ENCODE measurements around the gene TEX50.
"Not testable (repeated sequence)": the region's sequence is repeated elsewhere in the genome, so short reads cannot be mapped to it uniquely, and the experiment has no call there.

TEX50 gene, protein sequence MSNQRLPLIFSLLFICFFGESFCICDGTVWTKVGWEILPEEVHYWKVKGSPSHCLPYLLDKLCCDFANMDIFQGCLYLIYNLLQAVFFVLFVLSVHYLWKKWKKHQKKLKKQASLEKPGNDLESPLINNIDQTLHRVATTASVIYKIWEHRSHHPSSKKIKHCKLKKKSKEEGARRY

DNA sequence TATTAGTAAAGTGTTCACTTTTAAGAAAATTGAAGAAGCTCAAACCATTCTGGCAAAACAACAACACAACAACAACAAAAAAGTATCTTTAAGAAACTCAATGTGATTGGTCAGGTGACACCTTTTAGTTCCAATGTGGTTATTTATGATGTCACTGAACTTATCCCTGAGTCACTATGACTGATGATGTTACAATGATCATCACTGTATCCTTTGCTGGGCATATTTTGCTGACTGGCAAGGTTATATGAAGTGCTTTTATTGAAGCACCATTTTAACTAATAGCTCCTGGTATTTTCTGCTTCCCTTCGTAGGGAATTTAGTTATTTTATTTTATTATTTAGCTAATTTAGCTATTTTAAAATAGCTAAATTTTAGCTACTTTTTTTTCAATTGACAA lies at the start of gene TEX50:
Gene TEX50 (plus strand): TSS at position 223 of the 400 bp plus-strand sequence. CDS start 184 bp downstream, outside the sequence.
- no peak for DNase-seq

DNA sequence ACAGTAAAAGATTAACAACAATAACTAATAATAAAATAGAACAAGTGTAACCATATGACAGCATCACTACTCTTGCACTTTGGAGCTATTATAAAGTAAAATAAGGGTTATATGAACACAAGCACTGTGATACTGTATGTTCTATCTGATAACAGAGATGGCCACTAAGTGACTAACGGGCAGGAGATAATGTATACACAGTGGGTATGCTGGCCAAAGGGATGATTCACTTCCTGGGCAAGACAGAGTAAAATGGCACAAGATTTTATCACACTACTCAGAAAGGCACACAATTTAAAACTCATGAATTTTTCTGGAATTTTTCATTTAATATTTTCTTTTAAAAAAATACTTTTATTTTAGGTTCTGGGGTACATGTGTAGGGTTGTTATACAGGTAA lies 44.6 kb upstream of the TEX50 start:
- DNase-seq = no peak

DNA sequence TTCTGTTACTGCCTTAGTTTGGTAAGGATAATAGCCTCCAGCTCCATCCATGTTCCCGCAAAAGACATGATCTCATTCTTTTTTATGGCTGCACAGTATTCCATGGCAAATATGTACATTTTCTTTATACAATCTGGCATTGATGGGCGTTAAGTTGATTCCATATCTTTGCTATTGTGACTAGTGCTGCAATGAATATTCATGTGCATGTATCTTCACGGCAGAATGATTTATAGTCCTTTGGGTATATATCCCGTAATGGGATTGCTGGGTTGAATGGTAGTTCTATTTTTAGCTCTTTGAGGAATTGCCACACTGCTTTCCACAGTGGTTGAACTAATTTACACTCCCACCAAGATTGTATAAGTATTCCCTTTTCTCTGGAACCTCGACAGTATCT lies 44.0 kb upstream of the TEX50 start:
- not testable (repeated sequence) for DNase-seq

DNA sequence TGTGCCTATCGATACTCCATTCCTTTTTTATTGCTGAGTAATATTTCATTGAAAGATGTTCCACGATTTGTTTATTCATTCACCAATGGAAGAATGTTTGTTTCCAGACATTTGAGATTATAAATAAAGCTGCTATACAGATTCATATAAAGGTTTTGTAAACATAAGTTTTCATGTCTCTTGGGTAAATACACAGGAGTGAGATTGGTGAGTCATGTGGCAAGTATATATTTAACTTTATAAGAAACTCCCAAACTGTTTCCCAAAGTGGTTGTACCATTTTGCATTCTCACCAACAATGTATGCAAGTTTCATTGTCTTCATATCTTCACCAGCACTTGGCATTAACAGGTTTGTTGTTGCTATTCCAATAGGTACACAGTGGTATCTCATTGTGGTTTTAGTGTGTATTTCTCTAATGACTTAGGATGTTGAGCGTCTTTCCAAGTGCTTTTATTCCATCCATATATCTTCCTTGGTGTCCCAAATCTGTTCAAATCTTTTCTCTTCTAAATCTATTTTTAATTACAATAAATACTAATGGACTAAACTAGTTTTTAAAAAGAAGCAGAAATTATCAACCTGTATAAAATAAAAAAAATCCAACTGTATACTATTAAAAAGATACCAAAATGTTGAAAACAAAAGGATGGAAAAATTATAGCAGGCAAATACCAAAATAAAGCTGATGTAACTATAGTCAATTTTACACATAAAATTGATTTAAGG lies 38.9 kb upstream of the TEX50 start:
- no peak for DNase-seq

DNA sequence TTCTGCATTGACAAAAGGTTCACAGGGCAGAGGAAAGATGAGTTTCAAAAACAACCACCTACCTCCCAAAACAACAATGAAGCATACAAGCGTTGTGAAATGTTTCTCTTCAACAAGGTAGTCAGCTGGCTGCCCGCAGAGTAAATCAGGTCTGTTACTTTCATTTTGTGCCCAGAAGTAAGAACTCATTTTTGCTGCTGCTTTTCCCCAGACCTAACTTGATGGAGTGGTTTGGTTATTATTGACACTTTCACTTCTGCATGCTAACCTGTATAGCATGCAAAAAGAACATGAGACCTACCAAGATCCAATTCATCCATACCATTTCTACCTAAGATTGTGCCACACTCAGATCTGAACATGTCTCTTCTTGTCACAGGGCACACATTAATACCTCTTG lies 33.5 kb upstream of the TEX50 start:
- DNase-seq = no peak

DNA sequence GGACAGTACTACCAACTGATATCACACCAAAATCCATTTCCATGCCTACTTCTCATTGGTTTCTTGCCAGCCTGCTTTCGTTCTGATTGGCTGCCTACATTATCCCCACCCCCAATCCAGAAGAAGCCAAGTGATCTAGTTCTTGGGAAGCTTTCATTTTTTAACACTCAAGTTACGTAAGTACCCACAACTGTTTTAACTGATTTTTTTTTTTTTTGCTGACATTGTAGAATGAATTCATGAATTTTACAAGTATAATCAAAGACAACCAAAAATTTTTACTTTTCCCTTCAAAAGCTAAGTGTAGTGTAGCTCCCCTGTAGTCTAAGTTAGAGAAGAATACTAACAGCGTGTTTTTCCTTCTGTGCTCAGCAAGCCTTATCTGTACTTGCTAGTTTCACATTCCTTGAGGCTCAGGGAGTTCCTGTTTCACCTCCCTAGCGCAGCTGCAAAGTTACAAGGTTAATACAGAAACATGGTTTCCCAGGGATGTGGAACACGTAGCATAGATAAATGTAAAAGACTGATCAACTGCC lies 32.0 kb upstream of the TEX50 start, which contains the start of gene SLC9C2:
Gene SLC9C2 (minus strand): TSS at position 17 of the 536 bp plus-strand sequence. CDS start 1,296 bp downstream, outside the sequence.
- DNase-seq = no peak

DNA sequence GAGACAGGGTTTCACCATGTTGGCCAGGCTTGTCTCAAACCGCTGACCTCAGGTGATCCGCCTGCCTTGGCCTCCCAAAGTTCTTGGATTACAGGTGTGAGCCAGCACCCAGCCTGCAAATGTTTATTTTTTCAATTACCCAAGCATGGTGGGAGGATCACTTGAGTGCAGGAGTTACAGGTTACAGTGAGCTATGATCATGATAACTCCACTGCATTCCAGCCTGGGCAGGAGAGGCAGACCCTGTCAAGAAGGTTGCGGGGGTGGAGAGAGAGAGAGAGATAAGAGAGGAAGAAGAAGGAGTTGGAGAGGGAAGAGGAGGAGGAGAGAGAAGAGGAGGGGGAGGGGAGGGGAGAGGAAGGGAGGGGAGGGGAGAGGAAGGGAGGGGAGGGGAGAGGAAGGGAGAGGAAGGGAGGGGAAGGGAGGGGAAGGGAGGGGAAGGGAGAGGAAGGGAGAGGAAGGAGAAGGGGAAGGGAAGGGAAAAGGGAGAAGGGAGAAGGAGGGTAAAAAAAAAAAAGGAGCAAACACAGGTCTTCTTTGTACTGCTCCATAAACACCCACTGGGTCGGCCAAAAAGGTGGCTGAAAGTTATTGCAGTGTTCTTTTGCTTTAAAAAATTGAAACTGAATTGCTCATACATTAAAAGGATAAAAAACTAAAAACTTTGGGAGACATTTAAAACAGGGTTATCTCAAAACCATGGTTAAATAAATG lies 26.5 kb upstream of the TEX50 start:
- DNase-seq = no peak

DNA sequence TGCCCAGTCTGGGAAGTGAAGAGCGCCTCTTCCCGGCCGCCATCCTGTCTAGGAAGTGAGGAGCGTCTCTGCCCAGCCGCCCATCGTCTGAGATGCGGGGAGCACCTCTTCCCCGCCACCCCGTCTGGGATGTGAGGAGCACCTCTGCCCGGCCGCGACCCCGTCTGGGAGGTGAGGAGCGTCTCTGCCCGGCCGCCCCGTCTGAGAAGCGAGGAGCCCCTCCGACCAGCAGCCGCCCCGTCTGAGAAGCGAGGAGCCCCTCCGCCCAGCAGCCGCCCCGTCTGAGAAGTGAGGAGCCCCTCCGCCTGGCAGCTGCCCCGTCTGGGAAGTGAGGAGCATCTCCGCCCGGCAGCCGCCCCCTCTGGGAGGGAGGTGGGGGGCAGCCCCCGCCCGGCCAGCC lies 22.1 kb upstream of the TEX50 start:
- DNase-seq = not testable (repeated sequence)

DNA sequence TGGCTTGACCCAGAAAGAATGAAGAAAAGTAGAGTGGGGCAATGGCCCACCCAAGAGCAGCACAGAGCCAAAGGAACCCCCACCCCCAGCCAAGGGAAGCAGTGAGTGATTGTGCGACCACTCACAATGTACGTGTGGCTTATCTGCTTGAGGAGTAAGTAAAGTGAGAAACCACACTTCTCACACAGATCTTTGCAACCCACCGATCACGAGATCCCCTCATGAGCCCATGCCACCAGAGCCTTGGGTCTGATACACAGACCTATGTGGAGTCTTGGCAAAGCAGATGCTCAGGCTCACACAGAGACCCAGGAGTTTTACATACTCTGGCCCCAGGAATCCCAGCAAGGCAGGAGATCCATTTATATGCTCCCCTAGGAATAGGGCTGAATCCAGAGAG lies 18.3 kb upstream of the TEX50 start:
- no peak for DNase-seq

DNA sequence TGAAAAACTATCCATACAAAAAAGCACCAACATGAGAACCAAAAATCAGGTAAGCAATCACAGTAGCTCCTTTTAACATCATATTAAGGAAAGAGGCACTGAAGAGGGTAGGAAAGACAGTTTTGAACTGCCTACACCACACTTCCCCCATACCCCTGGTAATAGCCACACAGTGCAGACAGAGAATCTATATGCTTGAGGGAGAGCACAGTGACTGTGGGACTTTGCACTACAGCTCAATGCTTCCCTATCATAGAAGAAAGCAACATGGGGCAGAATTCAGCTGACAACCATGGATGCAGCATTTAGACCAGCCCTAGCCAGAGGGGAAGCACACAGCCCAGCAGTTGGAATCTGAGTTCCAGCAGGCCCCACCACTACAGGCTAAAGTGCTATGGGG lies 7.9 kb upstream of the TEX50 start:
- no peak for DNase-seq

DNA sequence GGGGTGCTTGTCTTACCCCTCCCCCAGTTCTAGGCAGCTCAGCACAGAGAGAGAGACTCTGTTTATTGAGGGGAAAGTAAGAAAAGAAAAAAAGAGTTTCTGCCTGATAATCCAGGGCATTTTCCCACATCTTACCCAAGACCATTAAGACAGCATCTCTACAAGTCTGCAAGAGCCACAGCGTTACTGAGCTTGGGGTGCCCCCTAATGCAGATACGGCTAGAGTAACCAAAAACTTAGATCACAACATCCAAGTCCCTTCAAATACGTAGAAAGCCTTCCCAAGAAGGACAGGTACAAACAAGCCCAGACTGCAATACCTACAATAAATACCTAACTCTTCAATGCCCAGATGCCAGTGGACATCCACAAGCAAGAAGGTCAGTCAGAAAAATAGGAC lies 6.2 kb upstream of the TEX50 start:
- no peak for DNase-seq

DNA sequence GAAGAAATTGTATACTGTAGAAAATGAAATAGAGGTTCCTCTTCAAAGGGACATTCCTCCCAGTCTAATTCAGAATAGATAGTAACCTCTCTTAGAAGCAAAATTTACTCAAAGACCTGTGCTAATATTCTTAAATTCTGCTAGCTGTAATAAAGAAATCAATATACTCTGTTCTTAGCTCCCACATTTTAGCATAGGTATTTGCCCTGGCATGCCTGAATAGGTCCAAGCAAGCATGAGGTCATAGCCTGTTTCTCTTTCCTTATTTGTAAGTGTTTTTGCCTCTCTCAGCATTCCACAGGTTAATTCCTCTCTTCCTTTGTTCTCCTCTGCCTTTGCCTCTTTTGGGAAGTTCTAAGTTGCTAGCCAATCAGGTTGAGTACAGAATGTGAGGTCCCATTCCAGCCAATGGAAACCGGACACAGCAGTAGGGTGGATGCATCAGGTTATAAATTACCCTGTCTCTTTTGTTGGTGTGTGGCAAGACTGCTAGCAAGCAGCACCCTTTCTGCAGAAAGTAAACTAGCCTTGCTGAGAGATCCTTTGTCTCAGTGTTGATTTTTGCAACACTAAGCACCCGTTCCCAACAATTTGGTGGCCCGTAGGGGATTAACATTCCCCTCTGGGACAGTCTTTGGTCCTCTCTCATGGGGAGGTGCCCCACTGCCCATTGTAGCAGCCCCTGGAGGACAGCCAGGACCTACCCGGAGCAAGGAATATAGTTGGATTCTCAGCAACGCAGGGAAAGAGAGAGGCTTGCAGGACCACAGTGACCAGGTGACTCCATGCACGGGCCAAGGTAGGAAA lies 2.3 kb downstream of the TEX50 start:
- DNase-seq = not testable (repeated sequence)

DNA sequence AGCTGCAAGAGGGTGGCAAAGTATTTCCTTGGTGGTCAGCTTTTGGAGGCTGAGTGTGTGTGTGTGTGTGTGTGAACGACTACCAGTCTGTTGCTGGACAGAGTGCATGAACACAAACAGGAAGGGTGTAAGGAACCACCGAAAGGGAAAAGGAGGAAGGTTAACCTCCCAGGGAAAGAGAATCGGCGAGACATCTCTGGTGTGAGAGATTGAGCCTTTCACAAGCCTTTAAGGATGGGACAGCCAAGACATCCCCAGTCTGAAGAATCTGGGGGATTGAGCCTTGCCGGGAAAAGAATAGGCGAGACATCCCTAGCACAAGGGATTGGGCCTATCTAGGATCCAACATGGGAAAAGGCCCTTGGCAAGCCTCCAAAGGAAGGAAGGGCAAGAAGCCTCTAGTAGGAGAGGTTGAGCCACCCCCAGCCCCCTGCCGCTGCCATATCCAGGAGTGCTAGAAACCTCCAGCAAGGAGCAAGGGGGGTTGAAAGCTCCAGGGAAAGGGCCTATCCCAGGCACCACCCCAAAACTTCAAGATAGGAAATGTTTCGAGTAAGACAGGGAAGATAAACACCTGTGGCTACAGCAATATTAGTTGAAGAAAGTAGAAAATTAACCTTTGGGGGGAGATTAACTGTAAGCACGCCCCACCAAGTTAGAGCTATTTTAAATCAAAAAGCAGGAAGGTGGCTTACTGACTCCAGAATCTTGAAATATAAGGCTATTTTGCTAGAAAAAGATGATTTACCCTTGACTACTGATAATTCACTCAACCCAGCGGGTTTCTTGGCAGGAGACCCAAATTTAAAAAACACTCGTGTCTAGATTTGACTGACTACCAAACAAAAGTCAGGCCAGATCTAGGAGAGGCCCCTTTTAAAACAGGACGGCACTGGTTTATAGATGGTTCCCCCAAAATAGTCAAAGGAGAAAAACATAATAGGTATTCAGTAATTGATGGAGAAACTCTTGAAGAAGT lies 3.2 kb downstream of the TEX50 start:
- DNase-seq = no peak

DNA sequence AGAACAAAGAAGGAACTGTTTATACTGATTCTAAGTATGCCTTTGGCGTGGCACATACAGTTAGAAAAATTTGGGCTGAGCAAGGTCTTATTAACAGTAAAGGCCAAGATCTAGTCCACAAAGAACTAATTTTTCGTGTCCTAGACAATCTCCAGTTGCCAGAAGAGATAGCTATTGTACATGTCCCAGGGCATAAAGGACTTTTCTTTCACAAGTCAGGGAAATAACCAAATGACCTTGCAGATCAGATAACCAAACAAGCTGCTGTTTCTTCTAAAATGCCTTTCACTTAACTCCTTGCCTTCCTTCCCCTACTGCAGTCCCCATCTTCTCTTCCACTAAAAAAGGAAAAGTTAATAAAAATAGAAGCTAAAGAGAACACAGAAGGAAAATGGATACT lies 4.0 kb downstream of the TEX50 start:
- DNase-seq = no peak

DNA sequence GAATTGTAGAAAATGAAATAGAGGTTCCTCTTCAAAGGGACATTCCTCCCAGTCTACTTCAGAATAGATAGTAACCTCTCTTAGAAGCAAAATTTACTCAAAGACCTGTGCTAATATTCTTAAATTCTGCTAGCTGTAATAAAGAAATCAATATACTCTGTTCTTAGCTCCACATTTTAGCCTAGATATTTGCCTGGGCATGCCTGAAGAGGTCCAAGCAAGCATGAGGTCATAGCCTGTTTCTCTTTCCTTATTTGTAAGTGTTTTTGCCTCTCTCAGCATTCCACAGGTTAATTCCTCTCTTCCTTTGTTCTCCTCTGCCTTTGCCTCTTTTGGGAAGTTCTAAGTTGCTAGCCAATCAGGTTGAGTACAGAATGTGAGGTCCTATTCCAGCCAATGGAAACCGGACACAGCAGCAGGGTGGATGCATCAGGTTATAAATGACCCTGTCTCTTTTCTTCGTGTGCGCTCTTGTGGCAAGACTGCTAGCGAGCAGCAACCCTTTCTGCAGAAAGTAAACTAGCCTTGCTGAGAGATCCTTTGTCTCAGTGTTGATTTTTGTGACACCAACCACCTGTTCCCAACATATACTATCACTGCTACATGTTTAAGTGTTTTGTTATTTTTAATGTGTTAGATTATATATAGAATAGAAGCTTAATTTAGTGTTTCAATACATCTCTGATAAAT lies 7.5 kb downstream of the TEX50 start:
- DNase-seq = not testable (repeated sequence)

DNA sequence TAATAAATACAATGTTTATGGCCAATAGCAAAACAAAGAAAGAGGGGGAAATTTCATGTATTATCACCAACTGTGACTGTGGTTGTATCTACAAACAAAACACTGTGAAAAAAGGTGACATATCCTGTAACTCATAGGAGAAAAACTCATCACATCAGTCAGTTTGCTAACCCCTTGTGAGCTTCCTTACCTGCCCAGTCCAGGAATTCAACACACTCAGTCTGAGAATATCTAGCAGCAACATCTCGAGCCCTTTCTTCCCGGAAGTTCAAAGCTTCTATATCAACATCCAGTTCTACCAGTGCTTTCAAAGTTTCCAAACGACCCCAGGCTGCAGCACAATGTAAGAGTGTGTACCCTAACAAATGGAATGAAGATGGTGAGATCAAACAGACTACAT lies 11.5 kb downstream of the TEX50 start:
- no peak for DNase-seq

DNA sequence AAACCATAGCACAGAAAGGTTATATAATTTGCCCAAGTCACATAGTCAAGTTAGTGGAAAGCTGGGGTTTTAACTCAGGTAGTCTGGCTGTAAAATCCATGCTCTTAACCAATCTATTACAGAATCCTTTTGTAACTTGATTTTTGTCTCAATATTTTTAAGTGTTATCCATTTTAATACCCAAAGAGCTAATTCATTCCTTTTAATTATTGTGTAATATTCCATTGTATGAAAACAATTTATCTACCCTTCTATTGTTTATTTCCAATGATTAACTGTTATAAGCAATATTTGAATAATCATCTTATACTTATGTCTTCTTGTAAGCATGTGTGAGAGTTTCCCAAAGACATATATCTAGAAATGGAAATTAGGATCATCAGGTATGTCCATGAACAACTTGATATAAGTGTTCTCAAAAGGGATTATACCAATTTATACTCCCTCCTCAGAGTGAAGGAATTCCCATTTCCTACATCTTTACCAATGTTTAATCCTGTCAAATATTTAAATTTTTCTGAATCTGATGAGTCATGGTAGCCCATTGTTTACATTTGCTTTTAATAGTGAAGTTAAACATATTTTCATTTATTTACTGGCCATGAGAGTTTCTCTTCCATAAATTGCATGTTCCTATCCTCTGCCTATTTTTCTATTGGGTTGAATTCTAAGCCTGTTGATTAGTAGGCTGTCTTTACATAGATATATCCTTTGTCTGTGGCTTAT lies 13.9 kb downstream of the TEX50 start:
- no peak for DNase-seq

DNA sequence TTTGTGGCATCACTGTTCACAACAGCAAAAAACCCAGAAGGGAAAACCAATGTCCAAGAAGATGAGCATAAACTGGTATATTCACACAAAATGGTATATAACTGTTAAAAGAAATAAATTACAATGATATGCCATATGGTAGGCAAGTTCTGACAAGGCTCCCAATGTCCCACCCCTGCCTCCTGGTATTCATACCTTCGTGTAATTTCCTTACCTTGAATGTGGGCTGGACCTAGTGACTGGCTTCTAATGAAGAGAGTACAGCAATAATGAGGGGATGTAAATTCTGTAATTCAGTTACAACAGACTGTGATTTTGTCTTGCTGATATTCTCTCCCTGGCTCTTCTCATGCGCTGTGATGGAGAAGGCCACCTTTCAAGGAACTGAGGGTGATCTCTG lies 25.2 kb downstream of the TEX50 start:
- DNase-seq = no peak

DNA sequence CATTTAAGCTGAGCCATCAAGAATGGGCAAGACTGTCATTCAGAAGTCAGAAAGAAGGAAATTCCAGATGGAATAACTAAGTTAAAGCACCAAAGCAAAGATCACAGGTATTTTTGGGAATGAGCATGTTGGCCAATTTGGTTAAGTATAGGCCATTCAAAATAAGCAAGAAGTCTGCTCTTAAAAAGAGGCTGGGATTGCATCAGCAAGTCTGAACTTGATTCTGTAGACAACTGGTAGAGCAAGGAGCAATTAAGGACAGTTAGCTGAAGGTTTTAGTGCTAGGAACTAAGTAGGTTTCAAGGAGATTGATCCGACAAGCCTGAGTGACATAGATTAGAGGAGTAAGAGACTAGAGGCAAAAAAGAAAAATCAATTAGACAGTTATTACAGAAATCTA lies 26.1 kb downstream of the TEX50 start:
- no peak for DNase-seq

DNA sequence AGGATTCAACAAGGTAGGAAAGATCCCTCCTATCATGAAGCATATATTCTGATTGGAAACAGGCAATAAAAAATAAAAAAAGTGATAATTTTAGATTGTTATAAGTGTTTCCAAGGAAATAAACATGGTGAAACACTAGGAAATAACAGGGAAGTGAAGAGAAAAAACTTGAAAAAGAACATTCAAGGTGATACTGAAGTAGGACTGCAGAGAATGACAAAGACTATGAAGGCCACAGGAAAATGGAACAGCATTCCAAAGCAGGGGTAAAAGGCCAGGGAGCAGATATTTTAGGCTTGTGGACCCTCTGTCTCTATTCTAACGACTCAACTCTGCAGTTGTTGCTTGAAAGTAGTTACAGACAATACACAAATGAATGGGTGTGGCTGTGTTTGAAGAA lies 26.6 kb downstream of the TEX50 start:
- no peak for DNase-seq
